Measurements from ENCODE around the gene DDX10.

DDX10 gene

GRCh38 chr11:108909921-108910320 is 245.1 kb downstream of the DDX10 start:
- Histone ChIP-seq H2AK5ac (ENCODE audit: low read depth, low read length) (no peak overlapping the region), H3K36me3 (replicated peaks in 1 of 2; ENCODE audit: control insufficient read depth in 2 of 2, insufficient read depth in 2 of 2, low read length in 2 of 2) (no peaks in the 10 kb centered on the region), H2BK120ac (ENCODE audit: low read depth, low read length) (no peak overlapping the region), H3K27ac (replicated peaks; ENCODE audit: low read length) (no peak overlapping the region), H2BK5ac (ENCODE audit: low read length) (no peak overlapping the region), H4K91ac (ENCODE audit: low read depth, low read length, poor library complexity) (no peak overlapping the region), H3K14ac (ENCODE audit: low read length) (no peak overlapping the region), H3K23ac (ENCODE audit: low read depth, low read length, poor library complexity) (no peak overlapping the region), H2BK12ac (ENCODE audit: low read length) (no peak overlapping the region), H3K9me3 (replicated peaks in 1 of 2; ENCODE audit: control insufficient read depth in 2 of 2, insufficient read depth in 1 of 2, low read depth in 1 of 2, low read length in 2 of 2) (no peaks in the 10 kb centered on the region), H3K4me1 (ENCODE audit: control insufficient read depth in 2 of 2, insufficient read depth in 1 of 2, low read depth in 1 of 2, low read length in 2 of 2) (peaks cover 1 to 13% of the 10 kb centered on the region in 2 donors), H3K18ac (ENCODE audit: low read length) (no peak overlapping the region), H3K79me1 (ENCODE audit: low read depth, low read length) (no peaks in the 10 kb centered on the region), H3K4ac (ENCODE audit: low read length) (no peak overlapping the region), H3K4me3 (ENCODE audit: low read length in 2 of 2) (no peak overlapping the region), H2AFZ (ENCODE audit: low read length) (no peak overlapping the region), H3K4me2 (ENCODE audit: insufficient read depth, low read length, poor library complexity, severe bottlenecking) (no peak overlapping the region), H3K9ac (ENCODE audit: low read depth, low read length, poor library complexity) (no peak overlapping the region), H2BK15ac (ENCODE audit: low read length) (no peak overlapping the region), H4K8ac (ENCODE audit: low read depth, low read length) (no peak overlapping the region), H3K27me3 (ENCODE audit: control insufficient read depth in 3 of 3, insufficient read depth in 3 of 3, low read depth in 1 of 3, low read length in 3 of 3) (no peaks in the 10 kb centered on the region)
- no CpG with 5 or more reads among the region's 3 CpGs for WGBS, 2 donors (ENCODE audit: extremely low coverage in 2 of 2, insufficient read length in 2 of 2, insufficient replicate concordance in 1 of 2)
- no peak for DNase-seq (ENCODE audit: low spot score)

DNA sequence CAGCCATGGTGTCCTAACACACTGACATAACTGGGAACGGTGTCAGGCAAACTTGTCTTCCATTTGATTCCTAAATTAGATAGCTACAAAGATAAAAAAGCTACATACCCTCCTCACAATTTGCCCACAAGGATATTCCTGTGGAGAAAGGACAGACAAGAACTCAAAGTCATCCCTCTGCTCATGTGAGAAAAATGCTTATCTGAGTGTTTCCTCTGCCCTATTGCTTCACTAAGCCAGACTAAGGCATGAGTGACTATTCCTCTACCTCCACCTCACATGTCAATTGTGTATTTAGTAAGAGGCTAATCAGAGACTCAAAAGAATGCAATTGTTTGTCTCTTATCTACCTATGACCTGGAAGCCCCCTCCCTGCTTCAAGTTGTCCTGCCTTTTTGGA is 247.7 kb downstream of the DDX10 start:
- H3K9ac ChIP-seq (ENCODE audit: low read depth, low read length, poor library complexity) = no peak overlapping the region
- H3K18ac ChIP-seq (ENCODE audit: low read length) = no peak overlapping the region
- H3K27ac ChIP-seq (replicated peaks; ENCODE audit: low read length) = no peak overlapping the region

DNA sequence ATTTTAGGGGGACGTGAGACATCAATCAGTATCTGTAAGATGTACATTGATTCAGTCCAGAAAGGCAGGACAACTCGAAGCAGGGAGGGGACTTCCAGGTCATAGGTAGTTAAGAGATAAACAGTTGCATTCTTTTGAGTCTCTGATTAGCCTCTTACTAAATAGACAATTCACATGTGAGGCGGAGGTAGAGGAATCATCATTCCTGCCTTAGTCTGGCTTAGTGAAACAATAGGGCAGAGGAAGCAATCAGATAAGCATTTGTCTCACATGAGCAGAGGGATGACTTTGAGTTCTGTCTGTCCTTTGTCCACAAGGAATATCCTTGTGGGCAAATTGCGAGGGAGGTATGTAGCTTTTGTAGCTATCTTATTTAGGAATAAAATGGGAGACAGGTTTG is 248.3 kb downstream of the DDX10 start:
- no peaks in the 10 kb centered on the region for H3K27me3 ChIP-seq (ENCODE audit: control insufficient read depth in 3 of 3, insufficient read depth in 3 of 3, low read depth in 1 of 3, low read length in 3 of 3)
- no peak overlapping the region for H4K91ac ChIP-seq (ENCODE audit: low read depth, low read length, poor library complexity)
- no peak overlapping the region for H3K4me3 ChIP-seq (ENCODE audit: low read length in 2 of 2)
- H3K4ac ChIP-seq (ENCODE audit: low read length) = no peak overlapping the region
- no peak overlapping the region for H4K8ac ChIP-seq (ENCODE audit: low read depth, low read length)
- DNase-seq (ENCODE audit: low spot score) = no peak
- no peak overlapping the region for H2BK15ac ChIP-seq (ENCODE audit: low read length)
- H3K4me1 ChIP-seq (ENCODE audit: control insufficient read depth in 2 of 2, insufficient read depth in 1 of 2, low read depth in 1 of 2, low read length in 2 of 2) = peaks cover 0 to 11% of the 10 kb centered on the region in 2 donors
- no peak overlapping the region for H2AFZ ChIP-seq (ENCODE audit: low read length)
- no peaks in the 10 kb centered on the region for H3K79me1 ChIP-seq (ENCODE audit: low read depth, low read length)
- H3K9me3 ChIP-seq (replicated peaks in 1 of 2; ENCODE audit: control insufficient read depth in 2 of 2, insufficient read depth in 1 of 2, low read depth in 1 of 2, low read length in 2 of 2) = no peaks in the 10 kb centered on the region
- H3K9ac ChIP-seq (ENCODE audit: low read depth, low read length, poor library complexity) = no peak overlapping the region
- no peak overlapping the region for H3K27ac ChIP-seq (replicated peaks; ENCODE audit: low read length)
- H2BK5ac ChIP-seq (ENCODE audit: low read length) = no peak overlapping the region
- H3K36me3 ChIP-seq (replicated peaks in 1 of 2; ENCODE audit: control insufficient read depth in 2 of 2, insufficient read depth in 2 of 2, low read length in 2 of 2) = no peaks in the 10 kb centered on the region
- H2BK12ac ChIP-seq (ENCODE audit: low read length) = no peak overlapping the region
- no peak overlapping the region for H2AK5ac ChIP-seq (ENCODE audit: low read depth, low read length)
- no peak overlapping the region for H3K4me2 ChIP-seq (ENCODE audit: insufficient read depth, low read length, poor library complexity, severe bottlenecking)
- H3K14ac ChIP-seq (ENCODE audit: low read length) = no peak overlapping the region
- no peak overlapping the region for H3K23ac ChIP-seq (ENCODE audit: low read depth, low read length, poor library complexity)
- no peak overlapping the region for H3K18ac ChIP-seq (ENCODE audit: low read length)
- H2BK120ac ChIP-seq (ENCODE audit: low read depth, low read length) = no peak overlapping the region
- WGBS, 2 donors (ENCODE audit: extremely low coverage in 2 of 2, insufficient read length in 2 of 2, insufficient replicate concordance in 1 of 2) = no CpG with 5 or more reads among the region's 4 CpGs

More for the DNA sequence above, 247.7 kb downstream of the DDX10 start:
- Histone ChIP-seq H3K79me1 (ENCODE audit: low read depth, low read length) (no peaks in the 10 kb centered on the region), H2BK5ac (ENCODE audit: low read length) (no peak overlapping the region), H3K9me3 (replicated peaks in 1 of 2; ENCODE audit: control insufficient read depth in 2 of 2, insufficient read depth in 1 of 2, low read depth in 1 of 2, low read length in 2 of 2) (no peaks in the 10 kb centered on the region), H2BK12ac (ENCODE audit: low read length) (no peak overlapping the region), H2AK5ac (ENCODE audit: low read depth, low read length) (no peak overlapping the region), H3K36me3 (replicated peaks in 1 of 2; ENCODE audit: control insufficient read depth in 2 of 2, insufficient read depth in 2 of 2, low read length in 2 of 2) (no peaks in the 10 kb centered on the region), H2BK120ac (ENCODE audit: low read depth, low read length) (no peak overlapping the region), H3K23ac (ENCODE audit: low read depth, low read length, poor library complexity) (no peak overlapping the region), H2AFZ (ENCODE audit: low read length) (no peak overlapping the region), H4K8ac (ENCODE audit: low read depth, low read length) (no peak overlapping the region), H3K14ac (ENCODE audit: low read length) (no peak overlapping the region), H3K27me3 (ENCODE audit: control insufficient read depth in 3 of 3, insufficient read depth in 3 of 3, low read depth in 1 of 3, low read length in 3 of 3) (no peaks in the 10 kb centered on the region), H3K4me1 (ENCODE audit: control insufficient read depth in 2 of 2, insufficient read depth in 1 of 2, low read depth in 1 of 2, low read length in 2 of 2) (peaks cover 0 to 11% of the 10 kb centered on the region in 2 donors), H3K4ac (ENCODE audit: low read length) (no peak overlapping the region), H2BK15ac (ENCODE audit: low read length) (no peak overlapping the region), H3K4me2 (ENCODE audit: insufficient read depth, low read length, poor library complexity, severe bottlenecking) (no peak overlapping the region), H4K91ac (ENCODE audit: low read depth, low read length, poor library complexity) (no peak overlapping the region), H3K4me3 (ENCODE audit: low read length in 2 of 2) (no peak overlapping the region)
- WGBS, 2 donors (ENCODE audit: extremely low coverage in 2 of 2, insufficient read length in 2 of 2, insufficient replicate concordance in 1 of 2) = no CpG with 5 or more reads among the region's 1 CpG
- no peak for DNase-seq (ENCODE audit: low spot score)

DNA sequence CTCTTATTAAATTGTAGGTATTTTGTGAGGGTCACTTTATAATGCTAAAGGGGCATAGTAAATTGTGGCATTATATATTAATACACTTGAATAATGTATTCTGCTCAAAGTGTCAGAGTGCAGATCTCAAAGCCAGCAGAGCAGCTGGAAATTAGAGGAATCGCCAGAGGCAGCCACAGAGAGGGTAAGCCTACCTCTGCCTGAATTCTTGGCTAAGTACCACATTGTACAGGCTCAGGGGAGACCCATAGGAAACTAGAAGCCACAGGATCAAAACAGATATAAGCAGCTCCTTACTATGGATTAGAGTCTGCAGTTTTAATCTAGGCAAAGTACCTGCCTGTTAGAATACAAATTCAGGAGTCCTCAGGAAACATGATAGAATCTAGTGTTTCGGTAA is 249.3 kb downstream of the DDX10 start:
- H3K36me3 ChIP-seq (replicated peaks in 1 of 2; ENCODE audit: control insufficient read depth in 2 of 2, insufficient read depth in 2 of 2, low read length in 2 of 2) = no peaks in the 10 kb centered on the region
- WGBS, 2 donors (ENCODE audit: extremely low coverage in 2 of 2, insufficient read length in 2 of 2, insufficient replicate concordance in 1 of 2) = no CpG with 5 or more reads among the region's 2 CpGs
- no peak overlapping the region for H3K9ac ChIP-seq (ENCODE audit: low read depth, low read length, poor library complexity)
- H3K4me3 ChIP-seq (ENCODE audit: low read length in 2 of 2) = no peak overlapping the region
- H2AFZ ChIP-seq (ENCODE audit: low read length) = no peak overlapping the region
- peaks cover 0 to 9% of the 10 kb centered on the region in 2 donors for H3K4me1 ChIP-seq (ENCODE audit: control insufficient read depth in 2 of 2, insufficient read depth in 1 of 2, low read depth in 1 of 2, low read length in 2 of 2)
- H2BK12ac ChIP-seq (ENCODE audit: low read length) = no peak overlapping the region
- H2BK120ac ChIP-seq (ENCODE audit: low read depth, low read length) = no peak overlapping the region
- no peak overlapping the region for H2BK5ac ChIP-seq (ENCODE audit: low read length)
- H3K4ac ChIP-seq (ENCODE audit: low read length) = no peak overlapping the region
- no peak overlapping the region for H3K18ac ChIP-seq (ENCODE audit: low read length)
- no peak overlapping the region for H4K8ac ChIP-seq (ENCODE audit: low read depth, low read length)
- H3K9me3 ChIP-seq (replicated peaks in 1 of 2; ENCODE audit: control insufficient read depth in 2 of 2, insufficient read depth in 1 of 2, low read depth in 1 of 2, low read length in 2 of 2) = no peaks in the 10 kb centered on the region
- H3K23ac ChIP-seq (ENCODE audit: low read depth, low read length, poor library complexity) = no peak overlapping the region
- H4K91ac ChIP-seq (ENCODE audit: low read depth, low read length, poor library complexity) = no peak overlapping the region
- H3K27me3 ChIP-seq (ENCODE audit: control insufficient read depth in 3 of 3, insufficient read depth in 3 of 3, low read depth in 1 of 3, low read length in 3 of 3) = no peaks in the 10 kb centered on the region
- H2AK5ac ChIP-seq (ENCODE audit: low read depth, low read length) = no peak overlapping the region
- H3K14ac ChIP-seq (ENCODE audit: low read length) = no peak overlapping the region
- no peak overlapping the region for H3K27ac ChIP-seq (replicated peaks; ENCODE audit: low read length)
- H2BK15ac ChIP-seq (ENCODE audit: low read length) = no peak overlapping the region
- H3K4me2 ChIP-seq (ENCODE audit: insufficient read depth, low read length, poor library complexity, severe bottlenecking) = no peak overlapping the region
- DNase-seq (ENCODE audit: low spot score) = no peak
- no peaks in the 10 kb centered on the region for H3K79me1 ChIP-seq (ENCODE audit: low read depth, low read length)

Data from neuronal stem cell (in vitro differentiated cells).